Stomach (tissue), 4 donors: ENCODE data around the gene BPIFB3.
"Not testable (repeated sequence)": the region's sequence is repeated elsewhere in the genome, so short reads cannot be mapped to it uniquely, and the experiment has no call there.

Experiments
- CTCF ChIP-seq, 7 experiments: fragments of 450-650 bp in 4 of 7; fragments of 200-600 bp in 3 of 7; sonication (generic) in 3 of 7; IDR thresholded peaks; one replicate each; pipeline ENCODE4 v1.5.1; 2016 to 2019; ENCODE audit warnings: antibody characterized with exemption in 7 of 7, control low read depth in 2 of 7, mild to moderate bottlenecking in 1 of 7
- POLR2A ChIP-seq, 4 donors: fragments of 450-650 bp; IDR thresholded peaks; one replicate each; pipeline ENCODE4 v1.6.1; 2016; ENCODE audit warnings: antibody characterized with exemption in 4 of 4, control low read depth in 2 of 4, mild to moderate bottlenecking in 1 of 4, moderate library complexity in 1 of 4
- POLR2AphosphoS5 ChIP-seq, 3 donors: sonication (generic); formaldehyde crosslinking; IDR thresholded peaks; one replicate each; pipeline ENCODE4 v1.6.1; 2016; ENCODE audit warnings: antibody characterized with exemption in 3 of 3

DNA sequence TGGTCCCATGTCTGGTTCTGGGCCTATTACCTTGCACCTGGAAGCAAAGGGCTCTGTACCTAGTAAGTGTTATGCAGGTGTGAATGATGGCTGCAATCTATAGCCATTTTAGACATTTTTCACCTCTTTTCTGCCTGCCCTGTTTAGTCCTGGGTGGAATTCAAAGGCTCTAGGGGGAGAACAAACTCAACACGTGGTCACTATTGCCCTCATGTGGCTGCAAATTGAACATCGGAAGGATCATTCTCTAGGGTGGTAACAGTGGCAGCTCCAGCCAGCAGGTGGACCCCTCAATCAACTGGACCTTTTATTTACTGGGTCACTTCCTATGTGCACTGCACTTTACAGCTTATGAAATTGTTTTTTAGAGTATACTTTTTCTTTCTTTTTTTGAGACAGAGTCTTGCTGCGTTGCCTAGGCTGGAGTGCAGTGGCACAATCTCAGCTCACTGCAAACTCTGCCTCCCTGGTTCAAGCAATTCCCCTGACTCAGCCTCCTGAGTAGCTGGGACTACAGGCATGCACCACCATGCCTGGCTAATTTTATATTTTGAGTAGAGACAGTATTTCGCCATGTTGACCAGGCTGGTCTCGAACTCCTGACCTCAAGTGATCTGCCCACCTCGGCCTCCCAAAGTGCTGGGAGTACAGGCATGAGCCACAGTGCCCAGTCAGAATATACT lies 42.3 kb downstream of the BPIFB3 start:
- TF ChIP-seq CTCF (IDR thresholded peaks at IDR 0.05) = peak in 5 of 7 experiments; percentile 42 to 92 (median 75)
- not testable (repeated sequence) for TF ChIP-seq POLR2A, POLR2AphosphoS5 (IDR thresholded peaks at IDR 0.05)
